ENCODE results near the gene DACH1.

DNA sequence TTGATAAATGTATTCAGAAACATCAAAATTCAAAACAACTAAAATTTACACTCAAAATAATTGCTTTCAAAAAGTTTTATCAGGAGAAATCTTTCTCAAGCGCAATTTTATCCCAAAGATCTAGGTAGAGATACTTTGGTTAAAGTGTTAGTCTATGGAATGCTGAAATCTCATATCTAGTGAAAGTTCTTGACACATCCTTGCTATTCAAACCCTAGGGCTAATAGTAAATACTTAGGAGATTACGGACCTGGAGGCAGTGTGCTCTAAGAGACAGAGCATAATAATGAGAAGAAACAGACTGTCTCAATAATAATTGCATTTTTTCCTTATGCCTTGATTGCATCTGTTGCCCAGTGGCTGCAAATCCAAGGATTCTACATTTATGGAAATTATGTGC, 330.8 kb downstream of the DACH1 start:
- TF ChIP-seq, protein P1, sequence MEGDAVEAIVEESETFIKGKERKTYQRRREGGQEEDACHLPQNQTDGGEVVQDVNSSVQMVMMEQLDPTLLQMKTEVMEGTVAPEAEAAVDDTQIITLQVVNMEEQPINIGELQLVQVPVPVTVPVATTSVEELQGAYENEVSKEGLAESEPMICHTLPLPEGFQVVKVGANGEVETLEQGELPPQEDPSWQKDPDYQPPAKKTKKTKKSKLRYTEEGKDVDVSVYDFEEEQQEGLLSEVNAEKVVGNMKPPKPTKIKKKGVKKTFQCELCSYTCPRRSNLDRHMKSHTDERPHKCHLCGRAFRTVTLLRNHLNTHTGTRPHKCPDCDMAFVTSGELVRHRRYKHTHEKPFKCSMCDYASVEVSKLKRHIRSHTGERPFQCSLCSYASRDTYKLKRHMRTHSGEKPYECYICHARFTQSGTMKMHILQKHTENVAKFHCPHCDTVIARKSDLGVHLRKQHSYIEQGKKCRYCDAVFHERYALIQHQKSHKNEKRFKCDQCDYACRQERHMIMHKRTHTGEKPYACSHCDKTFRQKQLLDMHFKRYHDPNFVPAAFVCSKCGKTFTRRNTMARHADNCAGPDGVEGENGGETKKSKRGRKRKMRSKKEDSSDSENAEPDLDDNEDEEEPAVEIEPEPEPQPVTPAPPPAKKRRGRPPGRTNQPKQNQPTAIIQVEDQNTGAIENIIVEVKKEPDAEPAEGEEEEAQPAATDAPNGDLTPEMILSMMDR (IDR thresholded peaks at IDR 0.05) = no peak
- TF ChIP-seq POLR2A (IDR thresholded peaks at IDR 0.05) = no peak
